ENCODE results near the gene CBX4. TPM values are rescaled to one million over a fixed set of nuclear protein-coding genes. Genes with fewer than 3 reads are reported as not detected.
A peak's percentile ranks its signal among the peaks of the same experiment; 100 is the strongest.

Gene CBX4
- total and polyA plus RNA-seq, 2 of the 4 experiments (the other 2 are of a cell fraction) = 3.2 to 9.4 TPM

DNA sequence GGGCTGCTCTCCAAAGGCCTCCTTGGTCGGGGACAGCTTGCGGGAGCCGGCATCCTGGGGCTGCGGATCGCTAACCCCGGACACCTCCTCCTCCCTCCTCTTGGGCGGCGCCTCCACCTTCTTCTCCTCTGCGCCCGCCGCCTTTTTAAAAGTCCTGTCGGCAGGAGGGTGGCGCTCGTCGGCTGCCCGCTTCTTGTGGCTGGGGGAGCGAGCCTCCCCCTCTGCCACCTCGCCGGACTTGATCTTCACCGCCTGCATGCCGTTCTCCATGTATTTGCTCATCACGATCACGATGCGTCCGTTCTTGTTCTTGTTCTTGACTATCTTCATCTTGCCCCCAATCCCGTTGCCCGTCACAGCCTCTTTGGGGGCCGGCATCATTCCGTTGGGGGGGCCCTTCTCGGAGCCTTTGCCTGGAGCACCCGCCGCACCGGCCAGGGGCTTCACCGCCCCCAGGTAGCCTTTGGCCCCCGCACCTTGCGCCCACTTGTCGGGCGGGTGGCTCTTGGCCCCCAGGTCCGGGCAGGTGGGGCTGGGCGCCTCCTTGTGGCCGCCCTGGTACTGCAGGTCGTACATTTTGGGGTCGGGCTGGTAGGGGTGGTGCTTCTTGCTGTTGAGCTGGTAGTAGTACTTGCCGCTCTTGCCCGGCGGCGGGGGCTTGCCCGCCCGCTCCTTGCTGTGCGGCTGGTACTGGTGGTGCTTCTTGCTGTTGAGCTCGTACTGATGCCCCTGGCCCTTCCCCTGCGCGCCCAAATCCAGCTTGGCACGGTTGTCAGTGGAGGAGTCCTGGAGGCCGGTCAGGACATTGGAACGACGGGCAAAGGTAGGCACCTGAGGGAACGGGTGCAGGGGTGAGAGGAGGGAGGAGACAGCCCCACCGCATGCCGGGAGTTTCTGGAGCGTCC is 4.4 kb downstream of the CBX4 start:
- Histone ChIP-seq H3K27me3 (ENCODE audit: control insufficient read depth, insufficient read depth, low read length) (no peaks in the 10 kb centered on the region; the same call in 1 of the 2 replicates), H4K20me1 (ENCODE audit: insufficient read depth, low read length) (peaks cover 59% of the 10 kb centered on the region), H3K23ac (ENCODE audit: low read depth, low read length) (no peak overlapping the region), H3K9ac (ENCODE audit: low read depth, low read length) (no peak overlapping the region), H4K8ac (ENCODE audit: low read depth in 2 of 2, low read length in 2 of 2) (no peak overlapping the region), H2BK120ac (ENCODE audit: low read depth, low read length) (no peak overlapping the region), H4K91ac (ENCODE audit: insufficient read depth, low read depth, low read length) (no peak overlapping the region), H2AK5ac (ENCODE audit: low read depth, low read length) (no peak overlapping the region), H4K5ac (ENCODE audit: low read depth, low read length) (no peak overlapping the region), H3K14ac (replicated peaks; ENCODE audit: low read depth, low read length) (no peak overlapping the region), H3K36me3 (ENCODE audit: control insufficient read depth, insufficient read depth, low read length) (peaks cover 21% of the 10 kb centered on the region; the same call in 1 of the 2 replicates), H3K27ac (ENCODE audit: insufficient read depth, low read length) (no peak overlapping the region), H3K9me1 (ENCODE audit: insufficient read depth, low read length) (peaks cover 6% of the 10 kb centered on the region; the same call in 1 of the 2 replicates), H3K4ac (ENCODE audit: low read depth, low read length) (no peak overlapping the region), H2BK5ac (ENCODE audit: low read depth, low read length, poor library complexity, severe bottlenecking) (no peak overlapping the region), H2AFZ (replicated peaks; ENCODE audit: low read length, poor library complexity) (no peak overlapping the region), H2AK9ac (replicated peaks; ENCODE audit: low read depth, low read length, poor library complexity) (peak overlapping the region; percentile 55), H3K9me3 (ENCODE audit: control insufficient read depth, insufficient read depth, low read length) (no peaks in the 10 kb centered on the region), H2BK15ac (ENCODE audit: low read depth, low read length) (no peak overlapping the region), H3K4me2 (ENCODE audit: low read depth, low read length) (no peak overlapping the region), H3K18ac (ENCODE audit: low read depth, low read length) (no peak overlapping the region), H3K79me1 (ENCODE audit: low read depth in 1 of 2, low read length in 2 of 2) (peaks cover 10 to 54% of the 10 kb centered on the region in 2 experiments), H3K4me1 (ENCODE audit: control insufficient read depth, insufficient read depth, low read length) (peaks cover 22% of the 10 kb centered on the region), H3K56ac (ENCODE audit: extremely low read depth, insufficient read depth, low read length) (no peak overlapping the region), H2BK20ac (ENCODE audit: low read depth, low read length) (no peak overlapping the region), H3K4me3 (ENCODE audit: insufficient read depth, low read depth, low read length) (no peak overlapping the region)
- ATAC-seq (ENCODE audit: low read depth) (no peak), DNase-seq (no peak)
- POLR2A ChIA-PET (ENCODE audit: unreplicated experiment) = no interaction called here
- in situ Hi-C loops (cut with MboI; ENCODE audit: low sequenced_read_pairs) (no loop called here), intact Hi-C loops (cut with micrococcal nuclease) (loop anchor here (5.0 kb wide), 1 partner anchor 88 kb away; no protein-coding TSS in a partner anchor), dilution Hi-C loops (cut with HindIII; ENCODE audit: low sequenced_read_pairs, unreplicated experiment) (no loop called here)
- TF ChIP-seq MXI1 (IDR thresholded peaks at IDR 0.05; ENCODE audit: borderline replicate concordance, low read depth, low read length) = no peak
- peak; percentile 47 for TF ChIP-seq RAD21 (IDR thresholded peaks at IDR 0.05; ENCODE audit: low read length)
- no peak for TF ChIP-seq NFE2L2 (IDR thresholded peaks at IDR 0.05; ENCODE audit: low read depth, low read length)
- TF ChIP-seq POLR2A (IDR thresholded peaks at IDR 0.05; ENCODE audit: low read depth, low read length) = no peak
- TF ChIP-seq SMC3 (IDR thresholded peaks at IDR 0.05; ENCODE audit: low read depth, low read length) = peak; percentile 52
- no peak for TF ChIP-seq CHD1 (IDR thresholded peaks at IDR 0.05; ENCODE audit: low read depth, low read length)
- TF ChIP-seq MAZ (IDR thresholded peaks at IDR 0.05; ENCODE audit: borderline replicate concordance, low read depth, low read length) = peak; percentile 59; the same call in 1 of the 2 replicates
- no peak for TF ChIP-seq USF2 (IDR thresholded peaks at IDR 0.05; ENCODE audit: low read depth, low read length)
- TF ChIP-seq RFX5 (IDR thresholded peaks at IDR 0.05; ENCODE audit: low read depth, low read length) = no peak
- TF ChIP-seq CTCF (conservative IDR thresholded peaks at IDR 0.05; ENCODE audit: low read depth, low read length) = peak; percentile 56
- TF ChIP-seq CEBPB (IDR thresholded peaks at IDR 0.05; ENCODE audit: low read depth, low read length) = no peak
- BruUV-seq (replicated peaks) = no TSS peak
- CTCF ChIA-PET = interaction anchor here (0.7 to 1.1 kb wide), 4 partner anchors 9 to 19 kb away, joined by 3 read pairs; no protein-coding TSS in a partner anchor
- 87% methylated on average over 41 of the region's 61 CpGs; no CpG with 5 or more reads in 1 of the 2 experiments for WGBS, 2 experiments (ENCODE audit: extremely low coverage in 2 of 2, insufficient read length in 1 of 2)

Measured in IMR-90 (cell line).